ENCODE data around the gene FGFR2. TPM values are rescaled to one million over a fixed set of nuclear protein-coding genes. Genes with fewer than 3 reads are reported as not detected.

Gene FGFR2
- polyA plus RNA-seq, 1 of the 3 experiments (the other 2 are of a cell fraction): 0.02 TPM

GRCh38 chr10:121433965-121434364 lies 164.3 kb downstream of the FGFR2 start:
- Histone ChIP-seq H3K36me3 (replicated peaks in 1 of 2; ENCODE audit: control insufficient read depth in 1 of 2, insufficient read depth in 2 of 2, low read length in 1 of 2) (no peaks in the 10 kb centered on the region), H3K9me3 (no peaks in the 10 kb centered on the region), H3K4me2 (no peak overlapping the region), H3K27me3 (ENCODE audit: insufficient read depth) (no peaks in the 10 kb centered on the region), H3K79me2 (ENCODE audit: insufficient read depth) (no peaks in the 10 kb centered on the region), H3K4me1 (ENCODE audit: control insufficient read depth in 1 of 2, insufficient read depth in 2 of 2, low read depth in 1 of 2, low read length in 1 of 2) (peaks cover 0 to 6% of the 10 kb centered on the region in 2 experiments; a peak in 1 of 4 replicates), H3K9ac (no peak overlapping the region), H3K4me3 (ENCODE audit: low read depth in 2 of 2, low read length in 1 of 2) (no peak overlapping the region), H3K27ac (ENCODE audit: low read depth in 2 of 2, low read length in 1 of 2) (no peak overlapping the region), H4K20me1 (ENCODE audit: insufficient read depth) (no peaks in the 10 kb centered on the region), H3K9me2 (no peaks in the 10 kb centered on the region), H3F3A (replicated peaks; ENCODE audit: insufficient read depth) (no peaks in the 10 kb centered on the region), H2AFZ (ENCODE audit: low read depth) (no peak overlapping the region)
- ChIA-PET POLR2A (no interaction called here), CTCF (interaction anchor here (1.8 kb wide), 1 partner anchor 9 kb away, joined by 6 read pairs; no protein-coding TSS in a partner anchor)
- DNase-seq: no peak
- no peak for TF ChIP-seq YY1 (IDR thresholded peaks at IDR 0.05; ENCODE audit: low read depth)
- no peak for TF ChIP-seq MEF2A (IDR thresholded peaks at IDR 0.05; ENCODE audit: borderline replicate concordance, low read depth)
- no peak for TF ChIP-seq RXRA (IDR thresholded peaks at IDR 0.05; ENCODE audit: borderline replicate concordance, low read depth)
- TF ChIP-seq JUND (IDR thresholded peaks at IDR 0.05): no peak
- TF ChIP-seq GATA2 (CRISPR knock-in tag; IDR thresholded peaks at IDR 0.05): no peak
- TF ChIP-seq TCF12 (IDR thresholded peaks at IDR 0.05): no peak
- TF ChIP-seq TEAD4 (IDR thresholded peaks at IDR 0.05; ENCODE audit: borderline replicate concordance, insufficient read depth): no peak
- no peak for TF ChIP-seq NRF1 (IDR thresholded peaks at IDR 0.05; ENCODE audit: low read depth, low read length)
- no peak for TF ChIP-seq CTCF (IDR thresholded peaks at IDR 0.05)
- 43% methylated on average over 6 of the region's 7 CpGs for WGBS (ENCODE audit: low lambda C conversion rate)

- CTCF ChIA-PET: no interaction called here
Observed at GRCh38 chr10:121428867-121429266, 169.4 kb downstream of the FGFR2 start.

More at GRCh38 chr10:121428867-121429266, 169.4 kb downstream of the FGFR2 start:
- Histone ChIP-seq H3K4me1 (ENCODE audit: control insufficient read depth in 1 of 2, insufficient read depth in 2 of 2, low read depth in 1 of 2, low read length in 1 of 2) (no peaks in the 10 kb centered on the region), H3K4me2 (no peak overlapping the region), H3K4me3 (ENCODE audit: low read depth in 2 of 2, low read length in 1 of 2) (no peak overlapping the region), H3K79me2 (ENCODE audit: insufficient read depth) (no peaks in the 10 kb centered on the region), H4K20me1 (ENCODE audit: insufficient read depth) (no peaks in the 10 kb centered on the region), H3K9me3 (no peaks in the 10 kb centered on the region), H3K9me2 (no peaks in the 10 kb centered on the region), H3F3A (replicated peaks; ENCODE audit: insufficient read depth) (no peaks in the 10 kb centered on the region), H3K9ac (no peak overlapping the region), H3K36me3 (replicated peaks in 1 of 2; ENCODE audit: control insufficient read depth in 1 of 2, insufficient read depth in 2 of 2, low read length in 1 of 2) (no peaks in the 10 kb centered on the region), H3K27ac (ENCODE audit: low read depth in 2 of 2, low read length in 1 of 2) (no peak overlapping the region), H3K27me3 (ENCODE audit: insufficient read depth) (no peaks in the 10 kb centered on the region), H2AFZ (ENCODE audit: low read depth) (no peak overlapping the region)
- no peak for DNase-seq
- no peak for TF ChIP-seq FOXM1 (IDR thresholded peaks at IDR 0.05; ENCODE audit: low read depth)
- TF ChIP-seq SMC3 (IDR thresholded peaks at IDR 0.05; ENCODE audit: low read depth, low read length): no peak
- no peak for TF ChIP-seq MEF2A (IDR thresholded peaks at IDR 0.05; ENCODE audit: borderline replicate concordance, low read depth)
- WGBS (ENCODE audit: low lambda C conversion rate): 20% methylated on average over 1 of the region's 1 CpG
- POLR2A ChIA-PET: no interaction called here

Data from SK-N-SH (cell line).